H1 (cell line): Measurements from ENCODE around the gene PXDN. TPM values are rescaled to one million over a fixed set of nuclear protein-coding genes. Genes with fewer than 3 reads are reported as not detected.

Experiments
- EGR1 ChIP-seq: IDR thresholded peaks from 2 replicates; pipeline ENCODE4 v1.6.1; 2011; ENCODE audit warnings: low read depth, low read length, borderline replicate concordance
- GABPA ChIP-seq: IDR thresholded peaks from 2 replicates; pipeline ENCODE4 v1.6.1; 2011; ENCODE audit warnings: mild to moderate bottlenecking, low read length, moderate library complexity, borderline replicate concordance; ENCODE audit not compliant: insufficient read depth
- POLR2AphosphoS5 ChIP-seq: IDR thresholded peaks from 2 replicates; pipeline ENCODE4 v1.6.1; 2011; ENCODE audit warnings: low read depth, low read length
- RAD21 ChIP-seq, 2 experiments: IDR thresholded peaks in 1 of 2; conservative IDR thresholded peaks in 1 of 2; 2 replicates each; pipeline ENCODE4 v1.6.1; 2011; ENCODE audit warnings: low read depth in 2 of 2, low read length in 2 of 2, improper control_type of control experiment in 1 of 2, inconsistent platforms in 1 of 2, mild to moderate bottlenecking in 1 of 2, moderate library complexity in 1 of 2
- TAF7 ChIP-seq: optimal IDR thresholded peaks from 2 replicates; pipeline ENCODE3; 2011; ENCODE audit warnings: low read depth, mild to moderate bottlenecking, inconsistent platforms, low read length, moderate library complexity, borderline replicate concordance
- polyA plus RNA-seq, 7 experiments: library from polyadenylated mRNA; depleted of rRNA in 3 of 7; stranded (reverse) in 5 of 7; unstranded in 2 of 7; fragments of >200 nt in 5 of 7; fragments of 200-250 nt in 2 of 7; gene quantifications; 1 replicate in 5 of 7; 2 replicates in 1 of 7; 4 replicates in 1 of 7; pipeline versions ENCODE4 v1.2.1 to v1.2.3, GENCODE V29; 2011 to 2013; ENCODE audit warnings: missing spikeins in 2 of 7, mixed read lengths in 2 of 7
- total RNA-seq: library from RNA; stranded (reverse); fragmentation: NEBNext Ultra II Directional; extraction: Animal tissue kit (Norgen Biotek cat#: 25700); gene quantifications from 2 replicates; pipeline ENCODE4 v1.2.1, GENCODE V29; 2021

Gene PXDN
- total and polyA plus RNA-seq, 2 of the 8 experiments (the other 6 are each of a cell fraction or from before 2014, with no cell fraction given), result 104 to 141 TPM

DNA sequence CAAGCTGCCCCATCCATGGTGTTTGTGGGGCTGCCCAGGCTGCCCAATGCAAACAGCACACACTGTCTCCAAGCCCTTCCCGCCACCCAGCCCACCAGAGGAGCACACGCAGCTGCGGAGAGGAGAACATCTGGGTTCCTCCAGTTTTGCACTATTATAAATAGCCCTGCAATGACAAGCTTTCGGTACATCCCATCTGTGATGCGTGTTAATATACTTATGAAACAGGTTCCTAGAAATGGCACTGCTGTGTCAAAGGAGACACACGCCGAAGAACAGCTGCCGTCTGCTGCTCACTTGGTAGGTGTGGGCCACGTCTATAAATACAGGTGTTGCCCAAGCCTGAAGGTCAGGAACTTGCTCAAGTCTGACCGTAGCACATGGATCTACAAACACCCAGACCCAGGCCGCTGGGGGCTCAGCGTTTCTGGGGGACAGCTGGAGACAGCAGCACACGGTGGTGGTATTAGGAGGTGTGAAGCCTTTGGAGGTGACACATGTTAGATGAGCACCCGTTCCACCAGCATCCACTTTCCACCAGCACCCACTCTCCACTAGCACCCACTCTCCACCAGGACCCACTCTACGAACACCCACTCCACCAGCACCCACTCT is 34.3 kb downstream of the PXDN start (continued):
- no peak for TF ChIP-seq RAD21 (IDR thresholded peaks at IDR 0.05 in 1 of 2, conservative IDR thresholded peaks at IDR 0.05 in 1 of 2; ENCODE audit: low read depth in 2 of 2, low read length in 2 of 2)
- no peak for TF ChIP-seq POLR2AphosphoS5
- TF ChIP-seq EGR1, result no peak
- no peak for TF ChIP-seq TAF7
- no peak for TF ChIP-seq GABPA
- TF ChIP-seq, all 59 proteins: peak for 0
